ENCODE results near the gene PARVB. TPM values are rescaled to one million over a fixed set of nuclear protein-coding genes. Genes with fewer than 3 reads are reported as not detected.

The PARVB gene
- total and polyA plus RNA-seq, 2 donors (not counting 3 experiments of a cell fraction or from before 2014, with no cell fraction given) = 155 to 162 TPM

DNA sequence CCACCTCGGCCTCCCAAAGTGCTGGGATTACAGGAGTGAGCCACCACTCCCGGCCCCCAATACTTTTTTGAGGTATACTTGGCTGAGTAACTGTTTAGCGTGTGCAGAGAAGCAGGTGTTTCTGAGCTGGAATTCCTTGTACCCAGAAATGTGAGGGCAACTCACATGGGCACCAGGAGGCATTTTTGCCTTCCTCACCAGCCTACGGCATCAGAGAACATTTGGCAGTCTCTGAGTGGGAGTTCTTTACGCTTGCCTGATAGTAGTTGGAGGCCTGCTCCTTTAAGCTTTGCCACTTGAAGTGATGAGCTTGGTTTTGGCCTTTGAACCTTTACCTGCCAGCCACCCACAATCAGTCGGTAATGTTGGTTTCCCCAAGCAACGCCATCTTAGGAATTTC, 9.2 kb downstream of the PARVB start:
- POLR2A ChIA-PET = no interaction called here
- TF ChIP-seq MYC (IDR thresholded peaks at IDR 0.05; ENCODE audit: low read depth, low read length) (no peak), GATA2 (IDR thresholded peaks at IDR 0.05; ENCODE audit: insufficient read depth, insufficient read length, low read depth, low read length) (no peak), POLR2A (IDR thresholded peaks at IDR 0.05; ENCODE audit: low read depth, low read length) (no peak), JUN (IDR thresholded peaks at IDR 0.05; ENCODE audit: borderline replicate concordance, insufficient read depth, insufficient read length, low read depth) (no peak), FOS (IDR thresholded peaks at IDR 0.05; ENCODE audit: borderline replicate concordance, insufficient read depth, low read length) (no peak), EZH2 (IDR thresholded peaks at IDR 0.05; ENCODE audit: borderline replicate concordance, low read depth, low read length, severe bottlenecking) (no peak), POLR2AphosphoS5 (IDR thresholded peaks at IDR 0.05; ENCODE audit: insufficient read depth, low read depth, low read length) (no peak)
- TF ChIP-seq, protein P1, sequence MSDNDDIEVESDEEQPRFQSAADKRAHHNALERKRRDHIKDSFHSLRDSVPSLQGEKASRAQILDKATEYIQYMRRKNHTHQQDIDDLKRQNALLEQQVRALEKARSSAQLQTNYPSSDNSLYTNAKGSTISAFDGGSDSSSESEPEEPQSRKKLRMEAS (IDR thresholded peaks at IDR 0.05; ENCODE audit: insufficient read depth, insufficient read length) = no peak
- TF ChIP-seq, protein P2, sequence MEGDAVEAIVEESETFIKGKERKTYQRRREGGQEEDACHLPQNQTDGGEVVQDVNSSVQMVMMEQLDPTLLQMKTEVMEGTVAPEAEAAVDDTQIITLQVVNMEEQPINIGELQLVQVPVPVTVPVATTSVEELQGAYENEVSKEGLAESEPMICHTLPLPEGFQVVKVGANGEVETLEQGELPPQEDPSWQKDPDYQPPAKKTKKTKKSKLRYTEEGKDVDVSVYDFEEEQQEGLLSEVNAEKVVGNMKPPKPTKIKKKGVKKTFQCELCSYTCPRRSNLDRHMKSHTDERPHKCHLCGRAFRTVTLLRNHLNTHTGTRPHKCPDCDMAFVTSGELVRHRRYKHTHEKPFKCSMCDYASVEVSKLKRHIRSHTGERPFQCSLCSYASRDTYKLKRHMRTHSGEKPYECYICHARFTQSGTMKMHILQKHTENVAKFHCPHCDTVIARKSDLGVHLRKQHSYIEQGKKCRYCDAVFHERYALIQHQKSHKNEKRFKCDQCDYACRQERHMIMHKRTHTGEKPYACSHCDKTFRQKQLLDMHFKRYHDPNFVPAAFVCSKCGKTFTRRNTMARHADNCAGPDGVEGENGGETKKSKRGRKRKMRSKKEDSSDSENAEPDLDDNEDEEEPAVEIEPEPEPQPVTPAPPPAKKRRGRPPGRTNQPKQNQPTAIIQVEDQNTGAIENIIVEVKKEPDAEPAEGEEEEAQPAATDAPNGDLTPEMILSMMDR (IDR thresholded peaks at IDR 0.05; ENCODE audit: extremely low read depth in 1 of 2, insufficient read depth in 1 of 2, low read depth in 1 of 2, low read length in 2 of 2) = no peak
- H3K79me2 ChIP-seq (ENCODE audit: control insufficient read depth, insufficient read depth, low read length) = peaks cover 88% of the 10 kb centered on the region
- no peak overlapping the region for H3K27ac ChIP-seq (ENCODE audit: insufficient read depth, low read depth, low read length)
- BruUV-seq (replicated peaks) = no TSS peak
- no peak overlapping the region for H2AFZ ChIP-seq (ENCODE audit: low read depth, low read length)
- peaks cover 41% of the 10 kb centered on the region for H3K4me1 ChIP-seq (ENCODE audit: control insufficient read depth, extremely low read depth, insufficient read depth, low read length)
- no peaks in the 10 kb centered on the region for H4K20me1 ChIP-seq (replicated peaks; ENCODE audit: control insufficient read depth, extremely low read depth, insufficient read depth, low read length)
- H3K36me3 ChIP-seq (ENCODE audit: control insufficient read depth in 2 of 2, extremely low read depth in 1 of 2, insufficient read depth in 2 of 2, low read length in 2 of 2) = peaks cover 0 to 4% of the 10 kb centered on the region in 2 experiments
- H3K9me1 ChIP-seq (replicated peaks; ENCODE audit: control insufficient read depth, extremely low read depth, insufficient read depth, low read length) = no peaks in the 10 kb centered on the region
- H3K4me3 ChIP-seq (replicated peaks in 1 of 3; ENCODE audit: insufficient read depth in 1 of 3, low read depth in 1 of 3, low read length in 3 of 3) = no peak overlapping the region
- dilution Hi-C loops (cut with MboI; ENCODE audit: extremely low pct_ligation_motif_present, low sequenced_read_pairs) (no loop called here), intact Hi-C loops (cut with micrococcal nuclease) (no loop called here)
- no peak for FAIRE-seq
- CTCF ChIA-PET = interaction anchor here (1.4 to 3.1 kb wide), 3 partner anchors 14 to 52 kb away, joined by 4 to 9 read pairs (median 6); no protein-coding TSS in a partner anchor
- no peak overlapping the region for H3K4me2 ChIP-seq (ENCODE audit: insufficient read depth, low read length)
- H3K9ac ChIP-seq (replicated peaks; ENCODE audit: extremely low read depth, insufficient read depth, low read length) = no peak overlapping the region
- no peaks in the 10 kb centered on the region for H3K9me3 ChIP-seq (replicated peaks; ENCODE audit: control insufficient read depth, insufficient read depth, low read length)
- no peaks in the 10 kb centered on the region for H3K27me3 ChIP-seq (ENCODE audit: control insufficient read depth in 2 of 2, insufficient read depth in 2 of 2, low read length in 2 of 2)
- DNase-seq (ENCODE audit: low read depth, low spot score) = no peak

Measured in endothelial cell of umbilical vein (primary cell).